Esophagus (tissue), 2 donors: Measurements from ENCODE around the gene DOK6. TPM values are rescaled to one million over a fixed set of nuclear protein-coding genes. Genes with fewer than 3 reads are reported as not detected.

Source experiments
- H3K27ac ChIP-seq, 2 donors: one replicate each; pipeline ENCODE4 v1.5.1; 2013; ENCODE audit warnings: low read depth in 2 of 2, mild to moderate bottlenecking in 2 of 2, inconsistent platforms in 1 of 2, low read length in 1 of 2, moderate library complexity in 1 of 2
- H3K27me3 ChIP-seq, 2 donors: one replicate each; pipeline ENCODE4 v1.6.1; 2013; ENCODE audit warnings: low read length in 2 of 2, control low read depth in 1 of 2, mild to moderate bottlenecking in 1 of 2; ENCODE audit not compliant: insufficient read depth in 2 of 2, control insufficient read depth in 1 of 2
- H3K36me3 ChIP-seq, 2 donors: one replicate each; pipeline ENCODE4 v1.6.1; 2013; ENCODE audit warnings: low read length in 1 of 2; ENCODE audit not compliant: control insufficient read depth in 2 of 2, insufficient read depth in 2 of 2
- H3K4me1 ChIP-seq, 2 donors: one replicate each; pipeline ENCODE4 v1.6.1; 2013; ENCODE audit warnings: low read length in 1 of 2; ENCODE audit not compliant: control insufficient read depth in 2 of 2, insufficient read depth in 2 of 2
- H3K4me3 ChIP-seq, 2 donors: one replicate each; pipeline ENCODE4 v1.5.1; 2013; ENCODE audit warnings: low read length in 2 of 2, mild to moderate bottlenecking in 2 of 2, low read depth in 1 of 2, moderate library complexity in 1 of 2
- H3K9me3 ChIP-seq, 2 donors: one replicate each; pipeline ENCODE4 v1.6.1; 2013; ENCODE audit warnings: mild to moderate bottlenecking in 2 of 2, low read depth in 1 of 2, low read length in 1 of 2, moderate library complexity in 1 of 2; ENCODE audit not compliant: control insufficient read depth in 2 of 2, insufficient read depth in 1 of 2
- WGBS, 2 donors: extraction: QIAGEN DNeasy Blood & Tissue Kit; methylation state at CpG; one replicate each; pipeline ENCODE4 v1.1.7; 2013; 5-methylcytosine and 5-hydroxymethylcytosine counted together
- polyA plus RNA-seq, 2 donors: library from polyadenylated mRNA; stranded (reverse); fragments of 200-250 nt; gene quantifications; one replicate each; pipeline ENCODE4 v1.2.3, GENCODE V29; 2013
- donor health status: healthy with polysubstance abuse.
- donor health status: Bipolar disorder and iron deficiency.

DOK6 gene
- polyA plus RNA-seq, 2 donors, result 0.07 to 0.10 TPM

GRCh38 chr18:69890558-69890957, 489.9 kb downstream of the DOK6 start:
- 77 to 80% methylated on average over 1 of the region's 1 CpG for WGBS, 2 donors
- H3K27me3 ChIP-seq, result no peaks in the 10 kb centered on the region
- H3K4me3 ChIP-seq, result no peak overlapping the region
- no peaks in the 10 kb centered on the region for H3K9me3 ChIP-seq
- no peak overlapping the region for H3K27ac ChIP-seq
- H3K36me3 ChIP-seq, result no peaks in the 10 kb centered on the region
- H3K4me1 ChIP-seq, result no peaks in the 10 kb centered on the region

GRCh38 chr18:69894467-69894866, 493.8 kb downstream of the DOK6 start:
- H3K27ac ChIP-seq, result no peak overlapping the region
- H3K27me3 ChIP-seq, result no peaks in the 10 kb centered on the region
- H3K4me1 ChIP-seq, result no peaks in the 10 kb centered on the region
- no peak overlapping the region for H3K4me3 ChIP-seq
- H3K36me3 ChIP-seq, result no peaks in the 10 kb centered on the region
- WGBS, 2 donors, result 95 to 96% methylated on average over 2 of the region's 2 CpGs
- H3K9me3 ChIP-seq, result peaks cover 0 to 2% of the 10 kb centered on the region in 2 donors

GRCh38 chr18:69895066-69896047, 494.7 kb downstream of the DOK6 start:
- no peaks in the 10 kb centered on the region for H3K4me1 ChIP-seq
- no peak overlapping the region for H3K27ac ChIP-seq
- H3K36me3 ChIP-seq, result no peaks in the 10 kb centered on the region
- H3K27me3 ChIP-seq, result no peaks in the 10 kb centered on the region
- peaks cover 0 to 2% of the 10 kb centered on the region in 2 donors for H3K9me3 ChIP-seq
- WGBS, 2 donors, result 85 to 87% methylated on average over 19 of the region's 19 CpGs
- no peak overlapping the region for H3K4me3 ChIP-seq

- 76 to 81% methylated on average over 7 of the region's 7 CpGs for WGBS, 2 donors
- H3K9me3 ChIP-seq, result peaks cover 0 to 2% of the 10 kb centered on the region in 2 donors
- no peaks in the 10 kb centered on the region for H3K27me3 ChIP-seq
- H3K27ac ChIP-seq, result no peak overlapping the region
- H3K4me3 ChIP-seq, result no peak overlapping the region
- no peaks in the 10 kb centered on the region for H3K36me3 ChIP-seq
- no peaks in the 10 kb centered on the region for H3K4me1 ChIP-seq
Observed at GRCh38 chr18:69897397-69898108, 496.9 kb downstream of the DOK6 start.

GRCh38 chr18:69898241-69898861, 497.7 kb downstream of the DOK6 start:
- Histone ChIP-seq H3K9me3 (peaks cover 0 to 3% of the 10 kb centered on the region in 2 donors), H3K27ac (no peak overlapping the region), H3K27me3 (no peaks in the 10 kb centered on the region), H3K36me3 (no peaks in the 10 kb centered on the region), H3K4me1 (no peaks in the 10 kb centered on the region), H3K4me3 (no peak overlapping the region)
- WGBS, 2 donors, result 62 to 65% methylated on average over 11 of the region's 11 CpGs
